ENCODE measurements around the gene LRRC8C.

DNA sequence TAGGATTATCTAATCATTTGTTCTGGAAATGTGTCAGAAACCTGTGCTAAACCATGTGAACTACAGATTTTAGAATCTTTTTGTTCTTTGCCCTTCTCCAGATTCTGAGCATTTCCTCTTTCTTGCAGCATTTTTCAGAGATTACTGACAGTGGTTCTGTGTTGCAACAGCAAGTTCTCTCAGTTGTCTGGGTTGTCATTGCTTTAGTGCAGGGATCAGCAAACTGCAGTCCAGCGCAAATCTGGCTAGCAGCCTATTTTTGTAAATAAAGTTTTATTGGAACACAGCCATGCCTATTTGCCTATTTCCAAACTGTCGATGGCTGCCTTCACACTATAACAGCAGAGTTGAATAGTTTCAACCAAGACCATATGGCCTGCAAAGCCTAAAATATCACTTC lies 121.6 kb downstream of the LRRC8C start:
- TF ChIP-seq CTCF (IDR thresholded peaks at IDR 0.05) = no peak
- no peak for TF ChIP-seq POLR2AphosphoS5 (IDR thresholded peaks at IDR 0.05)
